ENCODE results near the gene GHRH. TPM values are rescaled to one million over a fixed set of nuclear protein-coding genes. Genes with fewer than 3 reads are reported as not detected.

GHRH gene
- total RNA-seq, 1 donor from 2014 or later = not detected

- TF ChIP-seq, protein P1, sequence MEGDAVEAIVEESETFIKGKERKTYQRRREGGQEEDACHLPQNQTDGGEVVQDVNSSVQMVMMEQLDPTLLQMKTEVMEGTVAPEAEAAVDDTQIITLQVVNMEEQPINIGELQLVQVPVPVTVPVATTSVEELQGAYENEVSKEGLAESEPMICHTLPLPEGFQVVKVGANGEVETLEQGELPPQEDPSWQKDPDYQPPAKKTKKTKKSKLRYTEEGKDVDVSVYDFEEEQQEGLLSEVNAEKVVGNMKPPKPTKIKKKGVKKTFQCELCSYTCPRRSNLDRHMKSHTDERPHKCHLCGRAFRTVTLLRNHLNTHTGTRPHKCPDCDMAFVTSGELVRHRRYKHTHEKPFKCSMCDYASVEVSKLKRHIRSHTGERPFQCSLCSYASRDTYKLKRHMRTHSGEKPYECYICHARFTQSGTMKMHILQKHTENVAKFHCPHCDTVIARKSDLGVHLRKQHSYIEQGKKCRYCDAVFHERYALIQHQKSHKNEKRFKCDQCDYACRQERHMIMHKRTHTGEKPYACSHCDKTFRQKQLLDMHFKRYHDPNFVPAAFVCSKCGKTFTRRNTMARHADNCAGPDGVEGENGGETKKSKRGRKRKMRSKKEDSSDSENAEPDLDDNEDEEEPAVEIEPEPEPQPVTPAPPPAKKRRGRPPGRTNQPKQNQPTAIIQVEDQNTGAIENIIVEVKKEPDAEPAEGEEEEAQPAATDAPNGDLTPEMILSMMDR (IDR thresholded peaks at IDR 0.05; ENCODE audit: unreplicated experiment) = peak; percentile 17
- Mint-ChIP-seq H3K27me3 (no peaks in the 10 kb centered on the region), H3K4me1 (ENCODE audit: low read depth) (peaks cover 17% of the 10 kb centered on the region), H3K27ac (no peak overlapping the region), H3K36me3 (ENCODE audit: insufficient read depth) (no peaks in the 10 kb centered on the region), H3K4me3 (ENCODE audit: low read depth) (no peak overlapping the region), H3K9me3 (ENCODE audit: low read depth) (no peaks in the 10 kb centered on the region)
- no peak for DNase-seq (ENCODE audit: low spot score, unreplicated experiment)
Measured at GRCh38 chr20:37276494-37277252, 15.1 kb upstream of the GHRH start.

- Mint-ChIP-seq H3K36me3 (ENCODE audit: insufficient read depth) (no peaks in the 10 kb centered on the region), H3K9me3 (ENCODE audit: low read depth) (no peaks in the 10 kb centered on the region), H3K4me3 (ENCODE audit: low read depth) (no peak overlapping the region), H3K27ac (no peak overlapping the region), H3K27me3 (no peaks in the 10 kb centered on the region), H3K4me1 (ENCODE audit: low read depth) (peaks cover 12% of the 10 kb centered on the region)
- TF ChIP-seq, protein P1 (IDR thresholded peaks at IDR 0.05; ENCODE audit: unreplicated experiment) = no peak
- no peak for DNase-seq (ENCODE audit: low spot score, unreplicated experiment)
Measured at GRCh38 chr20:37274851-37275524, 13.4 kb upstream of the GHRH start.

- H3K9me3 Mint-ChIP-seq (ENCODE audit: low read depth) = no peaks in the 10 kb centered on the region
- H3K4me1 Mint-ChIP-seq (ENCODE audit: low read depth) = peaks cover 11% of the 10 kb centered on the region
- TF ChIP-seq, protein P1 (IDR thresholded peaks at IDR 0.05; ENCODE audit: unreplicated experiment) = no peak
- no peaks in the 10 kb centered on the region for H3K27me3 Mint-ChIP-seq
- DNase-seq (ENCODE audit: low spot score, unreplicated experiment) = no peak
- no peak overlapping the region for H3K27ac Mint-ChIP-seq
- no peaks in the 10 kb centered on the region for H3K36me3 Mint-ChIP-seq (ENCODE audit: insufficient read depth)
- H3K4me3 Mint-ChIP-seq (ENCODE audit: low read depth) = no peak overlapping the region
Measured at GRCh38 chr20:37273988-37274387, 12.4 kb upstream of the GHRH start.

DNA sequence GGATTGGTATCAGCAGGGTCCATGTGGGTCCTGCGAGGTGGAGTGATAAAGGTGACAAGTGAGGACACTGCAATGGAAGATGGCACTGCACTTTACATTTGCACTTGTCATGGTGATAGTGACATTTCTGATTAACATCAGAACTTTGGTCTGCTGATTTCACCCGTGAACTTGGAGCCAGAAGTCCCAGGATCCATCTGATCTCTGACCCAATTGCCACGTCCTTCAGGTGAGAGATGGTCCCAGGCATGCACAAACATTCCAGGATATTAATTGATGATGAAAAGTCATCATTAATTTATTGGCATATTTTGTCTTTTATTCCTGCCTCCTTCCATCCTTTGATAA lies 9.8 kb upstream of the GHRH start:
- no peak for DNase-seq (ENCODE audit: low spot score, unreplicated experiment)
- H3K27ac Mint-ChIP-seq = no peak overlapping the region
- no peaks in the 10 kb centered on the region for H3K36me3 Mint-ChIP-seq (ENCODE audit: insufficient read depth)
- TF ChIP-seq, protein P1 (IDR thresholded peaks at IDR 0.05; ENCODE audit: unreplicated experiment) = no peak
- no peaks in the 10 kb centered on the region for H3K9me3 Mint-ChIP-seq (ENCODE audit: low read depth)
- no peak overlapping the region for H3K4me3 Mint-ChIP-seq (ENCODE audit: low read depth)
- H3K27me3 Mint-ChIP-seq = peaks cover 3% of the 10 kb centered on the region
- peaks cover 8% of the 10 kb centered on the region for H3K4me1 Mint-ChIP-seq (ENCODE audit: low read depth)

DNA sequence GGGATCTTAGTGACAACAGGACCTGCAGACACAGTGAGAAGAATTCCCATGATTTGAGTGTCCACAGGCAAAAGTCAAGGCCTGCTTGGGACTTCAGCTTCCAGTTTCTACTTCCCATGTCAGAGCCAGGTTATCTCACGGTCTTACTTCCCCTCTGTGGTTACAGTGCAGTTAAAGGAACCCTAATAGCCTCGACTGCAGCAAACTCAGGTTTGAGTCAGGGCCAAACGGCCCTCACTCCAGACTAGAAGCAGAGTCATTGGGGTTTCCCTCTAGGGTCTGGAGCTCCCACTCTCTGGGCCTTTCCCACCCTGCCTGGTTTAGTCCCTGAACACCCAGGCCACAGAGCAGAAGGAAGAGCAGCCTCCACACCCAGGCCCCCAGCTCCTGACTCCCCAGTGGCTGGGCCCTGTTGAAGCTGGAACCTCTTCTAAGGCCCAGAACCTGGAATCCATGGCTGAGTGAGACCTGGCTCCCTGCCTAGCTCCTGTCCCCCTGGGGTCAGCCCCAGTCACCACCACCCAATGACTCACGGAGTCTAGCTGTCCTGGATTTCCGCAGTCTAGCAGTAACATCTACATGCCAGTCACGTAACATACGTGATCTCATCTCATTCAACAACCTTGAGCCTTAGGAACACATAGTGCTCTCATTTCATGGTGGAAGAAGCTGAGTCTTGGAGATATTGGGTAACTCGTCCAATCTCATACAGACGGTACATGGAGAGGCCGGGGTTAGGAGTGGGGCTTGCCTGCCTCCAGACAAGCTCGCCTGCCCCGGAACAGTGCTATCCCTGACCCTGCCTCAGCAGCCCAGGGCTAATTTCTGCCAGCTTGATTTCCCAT lies 9.2 kb upstream of the GHRH start:
- TF ChIP-seq, protein P1 (IDR thresholded peaks at IDR 0.05; ENCODE audit: unreplicated experiment) = no peak
- Mint-ChIP-seq H3K27ac (no peak overlapping the region), H3K4me3 (ENCODE audit: low read depth) (no peak overlapping the region), H3K9me3 (ENCODE audit: low read depth) (no peaks in the 10 kb centered on the region), H3K4me1 (ENCODE audit: low read depth) (peaks cover 8% of the 10 kb centered on the region), H3K27me3 (peaks cover 3% of the 10 kb centered on the region), H3K36me3 (ENCODE audit: insufficient read depth) (no peaks in the 10 kb centered on the region)
- no peak for DNase-seq (ENCODE audit: low spot score, unreplicated experiment)

Measured in progenitor cell of endocrine pancreas (in vitro differentiated cells).